GM13976 (cell line): ENCODE results near the gene FLNB.
A peak's percentile ranks its signal among the peaks of the same experiment; 100 is the strongest.

Source experiments
- DNase-seq: peaks from one replicate; pipeline ENCODE4 v3.0.0; 2012; ENCODE audit warnings: low spot score
- CTCF ChIP-seq: IDR thresholded peaks from 2 replicates; pipeline ENCODE4 v1.5.1; 2012; ENCODE audit warnings: borderline replicate concordance, mild to moderate bottlenecking; ENCODE audit not compliant: insufficient read depth; ENCODE audit errors: extremely low read depth, missing control alignments, control extremely low read depth
- in situ Hi-C: fragments of 300-500 bp; cut with MboI; formaldehyde crosslinking; loops from one replicate; pipeline ENCODE4 v1.12.0; 2022; ENCODE audit warnings: low sequenced_read_pairs, mixed read lengths, inconsistent platforms; ENCODE audit not compliant: unreplicated experiment

Gene FLNB

GRCh38 chr3:58175437-58176184 is 167.4 kb downstream of the FLNB start:
- DNase-seq = no peak

DNA sequence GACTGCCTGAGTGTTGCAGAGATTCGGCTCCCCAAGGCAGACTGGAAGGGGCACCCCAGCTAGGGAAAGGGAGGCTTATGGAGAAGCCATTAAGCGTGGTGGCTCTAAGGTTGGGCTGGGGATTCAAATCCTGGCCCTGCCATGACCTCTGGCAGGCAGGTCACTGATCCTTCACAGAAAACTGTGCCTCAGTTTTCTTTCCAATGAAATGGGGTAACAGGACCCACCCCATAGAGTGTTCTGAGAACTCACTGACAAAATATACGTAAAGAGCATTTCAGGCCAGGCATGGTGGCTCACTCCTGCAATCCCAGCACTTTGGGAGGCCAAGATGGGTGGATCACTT is 167.9 kb downstream of the FLNB start:
- no peak for TF ChIP-seq CTCF
- no peak for DNase-seq
- in situ Hi-C loops = loop anchor here (10.0 kb wide), 1 partner anchor 161 kb away; no protein-coding TSS in a partner anchor

More at GRCh38 chr3:58175437-58176184, 167.4 kb downstream of the FLNB start:
- in situ Hi-C loops = loop anchor here (10.0 kb wide), 1 partner anchor 161 kb away; no protein-coding TSS in a partner anchor
- TF ChIP-seq CTCF = no peak

DNA sequence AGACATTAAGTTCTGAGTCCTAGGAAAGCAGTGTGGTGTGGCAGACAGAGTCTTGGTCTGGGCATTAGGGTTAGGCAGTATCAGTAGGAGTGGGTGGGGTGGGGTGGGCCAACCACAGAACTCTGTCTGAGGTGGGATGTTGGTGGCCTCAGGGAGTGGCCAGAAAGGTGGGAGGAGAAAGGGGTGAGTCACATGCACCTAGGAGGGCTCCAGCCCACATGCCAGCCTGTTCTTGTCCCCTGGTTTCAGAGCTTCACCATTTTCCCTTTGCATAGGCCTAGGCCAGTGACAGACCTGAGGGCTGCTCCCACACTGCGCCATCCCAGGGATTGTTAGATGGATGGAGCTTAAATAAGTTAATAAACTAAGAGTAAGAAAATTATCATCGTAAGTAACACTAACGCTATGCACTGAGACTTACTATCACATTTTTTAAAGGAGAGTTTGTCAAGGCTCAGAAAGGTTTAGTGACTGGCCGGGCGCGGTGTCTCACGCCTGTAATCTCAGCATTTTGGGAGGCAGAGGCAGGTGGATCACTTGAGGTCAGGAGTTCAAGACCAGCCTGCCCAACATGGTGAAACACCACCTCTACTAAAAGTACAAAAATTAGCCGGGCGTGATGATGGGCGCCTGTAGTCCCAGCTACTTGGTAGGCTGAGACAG is 168.7 kb downstream of the FLNB start:
- no peak for TF ChIP-seq CTCF
- in situ Hi-C loops = loop anchor here (10.0 kb wide), 1 partner anchor 162 kb away; no protein-coding TSS in a partner anchor

GRCh38 chr3:58177747-58178527 is 169.7 kb downstream of the FLNB start:
- in situ Hi-C loops = loop anchor here (10.0 kb wide), 1 partner anchor 163 kb away; no protein-coding TSS in a partner anchor
- TF ChIP-seq CTCF = peak; percentile 93
- DNase-seq = peak; percentile 90

More for the DNA sequence above, 168.7 kb downstream of the FLNB start:
- DNase-seq = no peak

DNA sequence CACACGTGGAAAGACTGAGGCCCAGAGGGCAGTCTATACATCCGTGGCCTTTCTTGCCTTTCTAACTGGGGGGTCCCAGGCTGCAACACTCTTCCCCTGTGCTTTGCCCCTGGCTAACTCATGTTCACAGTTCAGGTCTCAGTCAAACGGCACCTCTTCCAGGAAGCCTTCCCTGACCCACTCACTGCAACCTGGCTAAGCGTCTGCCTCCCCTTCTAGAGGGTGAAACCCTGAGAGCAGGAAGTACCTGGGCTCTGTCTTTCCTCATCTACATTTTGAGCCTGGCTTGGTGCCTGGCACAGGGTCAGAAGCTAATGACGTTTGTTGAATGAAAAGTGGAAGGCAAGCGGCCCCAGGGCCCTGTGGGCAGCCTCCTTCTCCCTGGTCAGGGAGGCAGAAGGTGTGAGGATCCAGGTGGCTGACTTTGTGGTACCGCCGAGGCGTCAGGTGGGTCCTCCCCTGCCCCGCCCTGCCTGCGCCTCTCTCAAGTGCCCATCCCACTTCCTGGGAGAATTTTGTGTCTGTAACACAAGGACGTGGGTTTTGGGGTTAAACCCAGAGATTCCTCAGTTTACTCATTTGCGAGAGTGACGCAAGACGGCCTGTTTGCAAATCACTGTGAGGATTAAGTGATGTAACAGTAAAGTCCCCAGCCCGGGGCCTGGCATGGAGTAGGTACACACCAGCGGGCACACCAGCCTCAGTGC is 170.5 kb downstream of the FLNB start:
- no peak for DNase-seq
- TF ChIP-seq CTCF = no peak
- in situ Hi-C loops = loop anchor here (10.0 kb wide), 1 partner anchor 164 kb away; no protein-coding TSS in a partner anchor
